ENCODE measurements around the gene ARHGAP18. TPM values are rescaled to one million over a fixed set of nuclear protein-coding genes. Genes with fewer than 3 reads are reported as not detected.

The ARHGAP18 gene
- total and polyA plus RNA-seq, 4 donors = 1.6 to 8.0 (median 3.0) TPM

GRCh38 chr6:129653746-129654145 lies 56.2 kb downstream of the ARHGAP18 start (continued):
- TF ChIP-seq RXRA (IDR thresholded peaks at IDR 0.05) (no peak), HNF4G (IDR thresholded peaks at IDR 0.05) (no peak), ATF3 (IDR thresholded peaks at IDR 0.05) (no peak), JUND (IDR thresholded peaks at IDR 0.05) (no peak), NR2F2 (IDR thresholded peaks at IDR 0.05) (no peak), GABPA (IDR thresholded peaks at IDR 0.05 in 1 of 2, conservative IDR thresholded peaks at IDR 0.05 in 1 of 2) (no peak), FOXA2 (IDR thresholded peaks at IDR 0.05) (no peak), TAF1 (conservative IDR thresholded peaks at IDR 0.05) (no peak), MAX (IDR thresholded peaks at IDR 0.05) (no peak)

- Histone ChIP-seq H3K27ac (ENCODE audit: low read depth in 1 of 2, low read length in 2 of 2) (no peak overlapping the region), H3K4me1 (ENCODE audit: control insufficient read depth in 4 of 4, insufficient read depth in 4 of 4, low read length in 3 of 4) (no peaks in the 10 kb centered on the region), H3K4me3 (ENCODE audit: low read depth in 1 of 3, low read length in 3 of 3) (no peak overlapping the region), H3K36me3 (ENCODE audit: control insufficient read depth in 4 of 4, insufficient read depth in 3 of 4, low read depth in 1 of 4, low read length in 3 of 4) (no peaks in the 10 kb centered on the region), H3K9ac (ENCODE audit: low read depth in 1 of 2, low read length in 2 of 2) (no peak overlapping the region), H3K9me3 (ENCODE audit: control insufficient read depth in 4 of 4, low read length in 3 of 4) (no peaks in the 10 kb centered on the region), H3K27me3 (ENCODE audit: control insufficient read depth in 4 of 4, insufficient read depth in 4 of 4, low read length in 3 of 4) (no peaks in the 10 kb centered on the region)
- no peak for DNase-seq (ENCODE audit: low spot score)
- 86% methylated on average over 2 of the region's 2 CpGs for WGBS
- TF ChIP-seq REST (IDR thresholded peaks at IDR 0.05) (no peak), RXRA (IDR thresholded peaks at IDR 0.05) (no peak), JUND (IDR thresholded peaks at IDR 0.05) (no peak), YY1 (IDR thresholded peaks at IDR 0.05) (no peak), ZBTB33 (IDR thresholded peaks at IDR 0.05) (no peak), CTCF (IDR thresholded peaks at IDR 0.05; ENCODE audit: low read depth, low read length, missing input control) (no peak)
Measured at GRCh38 chr6:129653229-129653628, 56.7 kb downstream of the ARHGAP18 start.

GRCh38 chr6:129651291-129651691 lies 58.7 kb downstream of the ARHGAP18 start:
- Histone ChIP-seq H3K9me3 (ENCODE audit: control insufficient read depth in 4 of 4, low read length in 3 of 4) (no peaks in the 10 kb centered on the region), H3K27ac (ENCODE audit: low read depth in 1 of 2, low read length in 2 of 2) (no peak overlapping the region), H3K36me3 (ENCODE audit: control insufficient read depth in 4 of 4, insufficient read depth in 3 of 4, low read depth in 1 of 4, low read length in 3 of 4) (no peaks in the 10 kb centered on the region), H3K27me3 (ENCODE audit: control insufficient read depth in 4 of 4, insufficient read depth in 4 of 4, low read length in 3 of 4) (no peaks in the 10 kb centered on the region), H3K9ac (ENCODE audit: low read depth in 1 of 2, low read length in 2 of 2) (no peak overlapping the region), H3K4me3 (ENCODE audit: low read depth in 1 of 3, low read length in 3 of 3) (no peak overlapping the region), H3K4me1 (ENCODE audit: control insufficient read depth in 4 of 4, insufficient read depth in 4 of 4, low read length in 3 of 4) (no peaks in the 10 kb centered on the region)
- WGBS = 86% methylated on average over 2 of the region's 2 CpGs
- no peak for DNase-seq (ENCODE audit: low spot score)
- TF ChIP-seq ZBTB33 (IDR thresholded peaks at IDR 0.05) = no peak
- TF ChIP-seq HNF4G (IDR thresholded peaks at IDR 0.05) = no peak
- no peak for TF ChIP-seq RAD21 (IDR thresholded peaks at IDR 0.05)
- TF ChIP-seq CTCF (IDR thresholded peaks at IDR 0.05; ENCODE audit: low read depth, low read length, missing input control) = no peak

Measured in liver (tissue), 9 donors.